A204.1 (cell line): ENCODE measurements around the gene PLXNB1.

Experiments used
- FAIRE-seq: peaks from 2 replicates; lab custom pipeline; 2012; peaks lifted over from hg19 to GRCh38; lab: Jason Lieb, UNC

PLXNB1 gene

DNA sequence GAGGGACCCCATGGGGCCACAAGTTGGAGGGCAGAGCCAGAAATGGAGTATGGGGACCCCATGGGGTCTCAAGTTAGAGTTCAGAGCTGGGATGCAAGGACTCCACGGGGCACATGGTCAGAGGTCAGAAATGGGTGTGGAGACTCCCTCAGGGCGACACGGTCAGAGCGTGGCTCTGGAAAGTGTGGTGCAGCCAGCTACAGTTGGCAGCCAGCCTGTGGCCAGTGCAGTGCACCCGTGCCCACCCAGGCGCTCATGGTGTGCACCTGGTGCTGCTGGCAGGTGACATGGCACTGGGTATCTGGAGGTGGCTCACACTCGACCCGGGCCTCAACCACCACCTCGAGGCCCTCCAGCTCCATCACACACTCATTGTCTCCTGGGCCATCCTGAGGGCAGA, 11.2 kb downstream of the PLXNB1 start:
- no peak for FAIRE-seq

GRCh38 chr3:48418140-48418539, 11.7 kb downstream of the PLXNB1 start:
- FAIRE-seq: no peak

- no peak for FAIRE-seq
Measured at GRCh38 chr3:48417529-48418108, 12.3 kb downstream of the PLXNB1 start.

DNA sequence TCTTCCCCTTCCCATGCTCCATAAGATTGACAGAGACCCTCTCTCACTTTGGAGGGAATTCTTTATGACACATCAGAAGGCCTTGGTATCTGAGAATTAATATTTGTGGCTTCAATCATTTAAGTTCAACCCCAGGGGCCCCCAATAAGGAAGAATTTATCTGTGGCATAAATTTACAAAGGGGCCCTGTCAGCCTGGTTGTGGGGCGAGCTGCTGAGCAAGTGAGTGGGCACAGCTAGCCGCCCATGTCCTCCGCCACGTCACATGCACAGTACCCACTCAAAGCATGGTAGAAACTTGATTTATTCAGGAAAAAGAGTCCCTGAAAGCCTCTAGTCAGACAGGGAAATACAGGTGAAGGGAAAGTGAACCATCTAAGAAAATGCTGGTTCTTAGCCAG, 13.3 kb downstream of the PLXNB1 start:
- no peak for FAIRE-seq

- FAIRE-seq: no peak
Measured at GRCh38 chr3:48416091-48416505, 13.8 kb downstream of the PLXNB1 start.

DNA sequence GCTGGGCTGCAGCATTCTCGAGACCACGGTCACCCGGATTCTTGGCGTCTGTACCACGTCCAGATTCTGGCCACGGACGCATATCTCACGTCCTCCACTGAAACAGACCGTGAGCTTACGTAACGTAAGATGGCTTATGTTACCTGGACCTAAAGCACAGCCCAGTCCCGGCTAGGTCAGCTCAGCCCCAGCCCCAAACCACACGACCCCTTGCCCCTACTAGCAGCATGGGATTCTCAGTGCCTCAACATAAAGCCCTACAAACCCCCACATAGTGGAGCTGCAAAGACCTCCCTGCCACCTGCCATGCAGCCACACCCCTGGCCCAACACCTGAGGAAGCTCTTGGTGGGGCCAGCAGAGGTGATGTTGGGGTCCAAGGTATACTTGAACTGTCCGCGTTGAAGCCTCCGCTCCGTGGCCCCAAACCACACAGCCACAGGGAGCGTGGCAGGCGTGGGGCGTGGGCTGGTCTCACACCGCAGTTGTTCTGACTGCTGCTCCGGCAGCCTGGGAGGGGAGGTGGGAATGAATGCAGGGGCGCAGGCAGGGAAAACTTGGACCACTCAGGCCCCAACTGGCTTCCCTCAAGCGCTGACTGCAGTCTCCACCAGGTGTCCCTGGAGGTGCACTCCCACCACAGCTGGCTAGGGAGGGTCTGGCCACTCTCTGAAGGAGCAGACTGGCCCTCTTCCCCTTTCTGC, 14.5 kb downstream of the PLXNB1 start:
- no peak for FAIRE-seq

DNA sequence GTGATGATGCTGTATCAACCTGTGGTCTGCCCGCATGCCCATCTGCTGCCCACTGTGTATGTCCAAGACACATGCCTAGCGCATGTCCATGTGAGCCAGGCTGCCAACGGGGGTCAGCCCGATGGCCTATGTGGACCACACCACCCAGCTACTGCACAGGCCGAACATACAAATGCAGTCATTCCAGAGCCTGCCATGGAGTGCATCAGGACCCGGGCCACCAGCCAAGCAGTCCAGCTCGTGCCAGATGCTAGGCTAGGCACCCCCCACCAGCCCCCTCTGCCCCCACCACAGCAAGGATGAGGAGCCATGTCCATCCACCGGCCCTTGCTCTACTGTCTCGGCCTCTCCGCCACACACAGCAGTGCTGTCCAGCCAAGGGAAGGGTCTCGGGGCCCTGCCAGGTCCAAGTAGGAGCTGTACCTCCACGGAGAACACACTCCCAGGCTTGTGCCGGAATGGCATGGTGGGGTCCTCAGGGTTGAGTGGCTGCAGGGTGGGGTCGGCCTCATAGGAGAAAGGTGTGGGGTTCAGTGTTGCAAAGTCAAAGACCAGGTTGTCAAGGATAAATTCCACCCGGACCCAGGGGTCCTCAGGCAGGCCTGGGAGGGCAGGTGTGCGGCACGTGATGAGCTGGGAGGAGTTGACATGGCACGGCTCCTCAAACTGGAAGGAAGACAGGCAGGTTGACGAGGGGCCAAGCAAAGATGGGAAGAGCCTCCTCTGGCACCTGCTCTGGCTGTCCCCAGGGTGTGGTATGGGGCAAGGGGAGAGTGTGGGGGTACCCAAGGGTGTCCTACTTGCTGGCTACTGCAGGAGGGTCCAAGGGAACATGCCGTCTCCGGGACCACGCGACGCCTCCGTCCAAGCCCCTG, 15.3 kb downstream of the PLXNB1 start:
- FAIRE-seq: no peak

GRCh38 chr3:48413611-48414010, 16.3 kb downstream of the PLXNB1 start:
- FAIRE-seq: no peak

DNA sequence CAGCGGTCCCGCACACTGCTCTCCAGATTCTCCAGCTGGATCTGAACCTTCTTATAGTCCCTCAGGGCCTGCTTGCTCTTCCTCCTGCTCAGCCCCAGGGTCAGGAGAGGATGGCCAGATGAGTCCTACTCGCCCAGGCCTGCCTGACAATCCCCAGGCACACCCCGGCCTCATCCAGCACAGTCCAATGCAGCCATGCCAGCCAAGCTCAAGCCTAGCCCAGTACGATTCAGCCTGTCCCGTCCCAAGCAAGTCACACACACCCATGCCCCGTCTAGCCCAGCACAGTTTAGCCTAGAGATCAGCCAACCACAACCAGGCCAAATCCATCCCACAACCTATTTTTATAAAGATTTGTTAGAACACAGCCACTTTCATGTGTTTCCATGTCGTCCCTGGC, 16.8 kb downstream of the PLXNB1 start:
- FAIRE-seq: no peak

- FAIRE-seq: no peak
Measured at GRCh38 chr3:48412375-48413001, 17.4 kb downstream of the PLXNB1 start.

- no peak for FAIRE-seq
Measured at GRCh38 chr3:48411606-48412374, 18.1 kb downstream of the PLXNB1 start.

DNA sequence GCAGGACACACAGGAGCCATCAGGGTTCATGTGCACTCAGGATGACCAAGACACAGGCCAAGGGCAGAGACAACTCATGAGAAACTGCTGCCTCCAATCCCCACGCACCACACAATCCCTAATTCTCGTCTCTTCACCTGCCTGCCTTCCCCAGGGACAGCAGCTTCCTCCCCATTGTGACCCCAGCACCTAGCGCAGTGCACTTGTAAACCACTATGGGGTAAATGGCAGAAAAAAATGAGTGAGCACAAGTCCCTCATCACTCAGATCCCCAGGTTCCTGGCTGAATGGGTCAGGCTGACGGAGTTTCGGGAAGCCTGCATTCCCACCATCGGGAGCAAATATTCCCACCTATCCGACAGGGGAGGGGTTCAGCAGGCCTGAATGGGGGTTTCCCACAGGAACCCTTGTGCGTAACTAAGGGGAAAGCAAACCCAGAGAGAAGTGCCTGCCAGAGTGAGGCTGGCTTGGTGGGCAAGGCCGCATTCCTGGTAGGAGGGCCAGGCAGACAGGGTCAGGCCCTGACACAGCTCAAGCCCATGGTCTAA, 18.8 kb downstream of the PLXNB1 start:
- no peak for FAIRE-seq

GRCh38 chr3:48410205-48411040, 19.5 kb downstream of the PLXNB1 start:
- FAIRE-seq: no peak

DNA sequence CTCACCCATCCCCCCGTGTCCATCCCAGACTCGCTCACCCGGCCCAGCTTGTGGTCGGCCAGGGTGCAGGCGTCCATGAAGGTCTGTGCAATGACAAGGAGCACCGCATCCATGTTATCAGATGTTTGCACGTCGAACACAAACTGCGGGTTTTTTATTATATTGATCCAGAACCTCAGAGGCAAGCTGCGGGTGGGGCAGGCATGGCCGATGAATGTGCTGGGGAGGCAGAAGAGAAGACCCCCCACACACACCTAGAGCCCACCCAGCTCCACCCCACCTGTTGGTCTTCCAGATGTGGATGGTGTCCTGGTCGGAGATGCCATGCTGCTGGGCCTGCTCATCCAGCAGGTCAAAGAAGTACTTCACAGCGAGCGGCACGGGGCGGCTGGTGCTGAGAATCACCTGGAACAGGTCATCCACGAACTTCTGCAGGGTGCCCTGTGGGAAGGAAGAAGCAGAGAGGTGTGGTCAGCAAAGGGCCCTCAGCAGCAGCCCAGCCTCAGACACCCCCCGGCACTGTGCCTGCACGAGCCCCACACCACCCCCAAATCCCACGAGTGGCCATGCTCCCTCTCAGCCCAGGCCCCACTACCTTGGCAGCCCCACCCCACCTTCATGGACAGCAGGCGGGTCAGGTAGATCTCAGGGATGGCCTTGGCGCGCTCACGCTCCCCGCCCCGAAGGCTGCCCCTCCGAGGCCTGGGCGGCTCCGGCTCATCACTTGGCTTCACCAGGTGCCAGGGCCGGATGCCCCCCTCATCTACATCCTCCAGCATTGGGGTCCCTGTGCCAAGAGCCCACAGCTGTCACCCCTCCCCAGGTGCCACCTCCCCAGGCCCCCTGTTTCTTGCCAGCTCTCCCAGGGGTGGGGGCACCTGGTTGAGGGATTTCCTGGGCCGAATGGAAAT, 20.3 kb downstream of the PLXNB1 start:
- no peak for FAIRE-seq

- FAIRE-seq: no peak
Measured at GRCh38 chr3:48408823-48409281, 21.0 kb downstream of the PLXNB1 start.

GRCh38 chr3:48407542-48408099, 22.3 kb downstream of the PLXNB1 start:
- no peak for FAIRE-seq

- FAIRE-seq: no peak
Measured at GRCh38 chr3:48406443-48407431, 23.1 kb downstream of the PLXNB1 start.

GRCh38 chr3:48405971-48406370, 23.9 kb downstream of the PLXNB1 start:
- no peak for FAIRE-seq
